PC-9 (cell line): ENCODE data around the gene MINDY4. TPM values are rescaled to one million over a fixed set of nuclear protein-coding genes. Genes with fewer than 3 reads are reported as not detected.

Source experiments
- BruUV-seq: library from RNA; stranded (reverse); fragments of 400-500 nt; replicated peaks from 2 replicates; lab custom pipeline; 2021; lab: Mats Ljungman, UMichigan
- CTCF ChIA-PET: fragments of 300-600 bp; sonication (Branson Sonifier 250); formaldehyde crosslinking; loops from one replicate; lab custom pipeline; 2022; ENCODE audit warnings: antibody characterized with exemption; lab: Charles Lee
- POLR2A ChIA-PET: fragments of 300-600 bp; sonication (Branson Sonifier 250); formaldehyde crosslinking; loops from one replicate; lab custom pipeline; 2022; ENCODE audit warnings: antibody characterized with exemption; ENCODE audit not compliant: unreplicated experiment; lab: Charles Lee
- DNase-seq, 2 experiments: peaks; one replicate each; pipeline versions ENCODE4 v3.0.0 to v3.0.0-alpha.2; 2015 to 2022; ENCODE audit warnings: mixed read lengths in 1 of 2
- H2AFZ ChIP-seq: fragments of 200-600 bp; sonication (generic); 2 replicates; pipeline ENCODE4 v1.8.1; 2017; ENCODE audit warnings: antibody characterized with exemption
- H3F3A ChIP-seq: fragments of 200-600 bp; sonication (generic); 2 replicates; pipeline ENCODE4 v1.8.1; 2017; ENCODE audit warnings: antibody characterized with exemption, mild to moderate bottlenecking, low read depth; ENCODE audit not compliant: insufficient read depth
- H3K27ac ChIP-seq: fragments of 200-600 bp; sonication (generic); 2 replicates; pipeline ENCODE4 v1.6.1; 2016; ENCODE audit warnings: mixed run types
- H3K27me3 ChIP-seq: fragments of 200-600 bp; sonication (generic); 2 replicates; pipeline ENCODE4 v1.6.1; 2016; ENCODE audit warnings: low read depth, mixed run types; ENCODE audit not compliant: insufficient read depth
- H3K36me3 ChIP-seq: fragments of 200-600 bp; sonication (generic); 2 replicates; pipeline ENCODE4 v1.6.1; 2016; ENCODE audit warnings: low read depth, mixed run types
- H3K4me1 ChIP-seq: fragments of 200-600 bp; sonication (generic); replicated peaks from 2 replicates; pipeline ENCODE4 v1.6.1; 2016; ENCODE audit warnings: mixed run types; ENCODE audit not compliant: insufficient read depth
- H3K4me2 ChIP-seq: fragments of 200-600 bp; sonication (generic); 2 replicates; pipeline ENCODE4 v1.6.1; 2017; ENCODE audit warnings: mixed run types
- H3K4me3 ChIP-seq: fragments of 200-600 bp; sonication (generic); 2 replicates; pipeline ENCODE4 v1.6.1; 2016; ENCODE audit warnings: mixed run types
- H3K79me2 ChIP-seq: fragments of 200-600 bp; sonication (generic); 2 replicates; pipeline ENCODE4 v1.6.1; 2017; ENCODE audit warnings: low read depth, mixed run types
- H3K9me2 ChIP-seq: fragments of 200-600 bp; sonication (generic); 2 replicates; pipeline ENCODE4 v1.8.1; 2017; ENCODE audit warnings: mild to moderate bottlenecking; ENCODE audit not compliant: insufficient read depth
- H3K9me3 ChIP-seq: fragments of 200-600 bp; sonication (generic); 2 replicates; pipeline ENCODE4 v1.8.1; 2016; ENCODE audit warnings: low read depth; ENCODE audit not compliant: insufficient read depth
- H4K20me1 ChIP-seq: fragments of 200-600 bp; sonication (generic); 2 replicates; pipeline ENCODE4 v1.8.1; 2017; ENCODE audit not compliant: insufficient read depth
- EZH2 ChIP-seq: fragments of 200-600 bp; sonication (generic); IDR thresholded peaks from 2 replicates; pipeline ENCODE4 v1.8.0; 2017; ENCODE audit warnings: antibody characterized with exemption, low read depth
- intact Hi-C: fragments of 100-400 bp; cut with micrococcal nuclease; formaldehyde crosslinking; loops from one replicate; pipeline ENCODE4 v1.10.0; 2022; ENCODE audit not compliant: unreplicated experiment
- total RNA-seq: library from RNA; stranded (reverse); gene quantifications from 2 replicates; pipeline ENCODE4 v1.2.3, GENCODE V29; 2021
- TF ChIP-seq, protein P1 (sequence below): fragments of 200-600 bp; sonication (generic); conservative IDR thresholded peaks from 2 replicates; pipeline ENCODE4 v1.6.1; 2017; ENCODE audit warnings: mixed run types, antibody characterized with exemption, mild to moderate bottlenecking, moderate library complexity

MINDY4 gene
- total RNA-seq, 1 experiment from 2014 or later, result 14.8 TPM

DNA sequence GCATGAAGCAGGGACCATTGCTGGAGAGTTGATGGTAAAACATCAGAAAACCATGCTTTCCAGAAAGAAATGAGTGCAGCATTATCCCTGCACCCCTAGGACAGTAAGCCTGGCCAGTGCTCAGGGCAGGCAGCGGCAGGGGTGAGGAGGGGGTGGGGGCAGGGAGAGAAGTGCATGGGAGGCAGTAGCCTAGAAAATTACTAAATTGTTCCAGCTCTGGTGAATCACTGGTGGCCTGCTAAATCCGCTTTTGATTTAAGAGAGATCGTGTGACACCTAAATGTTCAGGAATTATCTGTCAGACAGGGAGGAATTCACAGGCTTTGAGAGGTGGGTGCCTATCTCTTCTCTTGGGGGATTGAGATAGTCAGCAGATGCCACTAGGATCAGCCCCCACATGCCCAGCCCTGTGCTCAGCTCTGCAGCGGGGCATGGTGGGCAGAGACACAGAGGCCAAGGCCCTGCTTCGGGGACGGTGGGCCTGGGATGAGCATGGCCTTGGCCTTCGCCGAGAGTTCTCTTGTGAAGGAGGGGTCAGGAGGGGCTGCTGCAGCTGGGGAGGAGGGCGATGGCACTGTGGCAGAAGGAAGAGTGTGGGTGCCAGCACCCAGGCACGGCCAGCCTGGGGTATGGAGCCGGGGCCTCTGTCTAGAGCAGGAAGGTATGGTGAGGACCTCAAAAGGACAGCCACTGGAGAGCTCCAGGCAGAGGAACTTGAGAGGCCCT, 135.5 kb downstream of the MINDY4 start:
- H3K4me3 ChIP-seq, result no peak overlapping the region
- no peaks in the 10 kb centered on the region for H4K20me1 ChIP-seq
- ChIA-PET POLR2A (no interaction called here), CTCF (no interaction called here)
- H3K9me3 ChIP-seq, result no peaks in the 10 kb centered on the region
- intact Hi-C loops, result loop anchor here (1.0 kb wide), 1 partner anchor 47 kb away; no protein-coding TSS in a partner anchor
- no peaks in the 10 kb centered on the region for H3F3A ChIP-seq
- H3K4me1 ChIP-seq, result peaks cover 28% of the 10 kb centered on the region
- H2AFZ ChIP-seq, result no peak overlapping the region
- no peak for TF ChIP-seq EZH2
- TF ChIP-seq, protein P1, sequence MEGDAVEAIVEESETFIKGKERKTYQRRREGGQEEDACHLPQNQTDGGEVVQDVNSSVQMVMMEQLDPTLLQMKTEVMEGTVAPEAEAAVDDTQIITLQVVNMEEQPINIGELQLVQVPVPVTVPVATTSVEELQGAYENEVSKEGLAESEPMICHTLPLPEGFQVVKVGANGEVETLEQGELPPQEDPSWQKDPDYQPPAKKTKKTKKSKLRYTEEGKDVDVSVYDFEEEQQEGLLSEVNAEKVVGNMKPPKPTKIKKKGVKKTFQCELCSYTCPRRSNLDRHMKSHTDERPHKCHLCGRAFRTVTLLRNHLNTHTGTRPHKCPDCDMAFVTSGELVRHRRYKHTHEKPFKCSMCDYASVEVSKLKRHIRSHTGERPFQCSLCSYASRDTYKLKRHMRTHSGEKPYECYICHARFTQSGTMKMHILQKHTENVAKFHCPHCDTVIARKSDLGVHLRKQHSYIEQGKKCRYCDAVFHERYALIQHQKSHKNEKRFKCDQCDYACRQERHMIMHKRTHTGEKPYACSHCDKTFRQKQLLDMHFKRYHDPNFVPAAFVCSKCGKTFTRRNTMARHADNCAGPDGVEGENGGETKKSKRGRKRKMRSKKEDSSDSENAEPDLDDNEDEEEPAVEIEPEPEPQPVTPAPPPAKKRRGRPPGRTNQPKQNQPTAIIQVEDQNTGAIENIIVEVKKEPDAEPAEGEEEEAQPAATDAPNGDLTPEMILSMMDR, result no peak
- H3K9me2 ChIP-seq, result no peaks in the 10 kb centered on the region
- H3K27ac ChIP-seq, result no peak overlapping the region
- H3K79me2 ChIP-seq, result no peaks in the 10 kb centered on the region
- no peaks in the 10 kb centered on the region for H3K27me3 ChIP-seq
- peak overlapping the region; percentile 45 for H3K4me2 ChIP-seq
- no peak for DNase-seq
- no TSS peak for BruUV-seq
- no peaks in the 10 kb centered on the region for H3K36me3 ChIP-seq

DNA sequence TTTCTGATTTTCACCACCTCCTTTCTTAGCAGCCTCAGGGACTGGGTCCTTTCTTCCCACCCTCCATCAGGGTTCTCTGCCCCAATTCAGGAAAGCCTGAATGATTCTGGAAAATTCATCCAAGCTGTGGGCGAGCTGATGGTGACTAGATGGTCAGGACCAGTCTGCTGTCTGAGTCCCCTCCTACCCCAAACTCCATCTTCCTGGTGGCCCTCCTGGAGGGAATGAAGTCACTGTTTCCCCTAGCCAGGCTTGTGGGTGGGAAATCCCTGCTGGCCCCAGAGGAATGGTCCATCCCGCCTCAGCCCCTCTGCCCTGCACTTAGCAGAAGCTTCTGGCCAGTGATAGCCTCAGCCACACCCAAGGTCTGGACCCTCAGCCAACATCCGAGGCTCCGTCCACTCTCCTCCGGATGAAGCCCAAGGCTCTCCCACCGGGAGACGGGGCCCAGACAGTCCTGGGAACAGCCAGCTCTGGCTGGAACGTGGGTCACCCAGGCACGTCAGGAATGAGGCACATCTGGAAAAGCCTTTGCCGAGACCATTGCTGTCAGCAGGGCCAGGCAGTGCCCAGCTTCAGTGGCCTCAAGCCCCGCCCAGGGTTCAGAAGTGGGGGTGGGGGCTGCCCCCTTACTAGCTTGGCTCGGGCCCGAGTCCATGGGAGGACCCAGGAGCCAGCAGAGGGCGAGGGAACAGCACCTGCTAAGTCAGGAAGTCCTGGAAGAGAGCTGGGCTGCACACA, 136.5 kb downstream of the MINDY4 start:
- Histone ChIP-seq H4K20me1 (no peaks in the 10 kb centered on the region), H3K36me3 (no peaks in the 10 kb centered on the region), H3K4me2 (no peak overlapping the region), H3K27ac (no peak overlapping the region), H3K79me2 (no peaks in the 10 kb centered on the region), H3K9me3 (no peaks in the 10 kb centered on the region), H3K27me3 (no peaks in the 10 kb centered on the region), H2AFZ (no peak overlapping the region), H3K4me1 (peaks cover 28% of the 10 kb centered on the region), H3F3A (no peaks in the 10 kb centered on the region), H3K9me2 (no peaks in the 10 kb centered on the region), H3K4me3 (no peak overlapping the region)
- BruUV-seq, result no TSS peak
- ChIA-PET POLR2A (no interaction called here), CTCF (interaction anchor here (0.5 kb wide), 1 partner anchor 10 kb away, joined by 11 read pairs; no protein-coding TSS in a partner anchor)
- no peak for TF ChIP-seq EZH2
- TF ChIP-seq, protein P1, result no peak
- intact Hi-C loops, result no loop called here
- no peak for DNase-seq

DNA sequence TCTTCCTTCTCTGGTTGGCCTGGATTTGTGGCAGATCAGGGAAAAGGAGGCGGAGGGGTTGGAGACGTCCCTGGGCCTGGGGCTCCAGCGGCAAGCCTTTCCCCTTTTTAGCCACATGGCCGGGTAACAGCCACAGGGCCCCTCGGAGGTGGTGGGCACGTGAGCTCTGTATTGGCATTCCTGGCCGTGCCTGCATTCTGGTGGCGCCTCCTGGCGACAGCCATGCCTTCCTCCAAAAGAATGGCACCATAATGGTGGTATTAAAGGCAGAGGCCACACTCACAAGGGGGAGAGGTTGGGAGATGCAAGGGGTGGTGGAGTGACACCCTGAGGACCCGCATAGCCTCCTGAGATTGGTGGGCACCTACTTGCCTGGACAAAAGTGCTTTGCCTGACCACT, 137.5 kb downstream of the MINDY4 start:
- ChIA-PET POLR2A (no interaction called here), CTCF (no interaction called here)
- no peaks in the 10 kb centered on the region for H3K9me2 ChIP-seq
- DNase-seq, result no peak
- intact Hi-C loops, result no loop called here
- peaks cover 30% of the 10 kb centered on the region for H3K4me1 ChIP-seq
- no TSS peak for BruUV-seq
- H3K4me3 ChIP-seq, result no peak overlapping the region
- no peak for TF ChIP-seq EZH2
- TF ChIP-seq, protein P1, result no peak
- H3K36me3 ChIP-seq, result no peaks in the 10 kb centered on the region
- H3K79me2 ChIP-seq, result no peaks in the 10 kb centered on the region
- no peaks in the 10 kb centered on the region for H3K9me3 ChIP-seq
- H2AFZ ChIP-seq, result no peak overlapping the region
- H3K4me2 ChIP-seq, result no peak overlapping the region
- no peaks in the 10 kb centered on the region for H3F3A ChIP-seq
- H3K27ac ChIP-seq, result no peak overlapping the region
- H3K27me3 ChIP-seq, result no peaks in the 10 kb centered on the region
- no peaks in the 10 kb centered on the region for H4K20me1 ChIP-seq
